HG02610 (cell line): Measurements from ENCODE around the gene RAN.
"Not testable (repeated sequence)": the region's sequence is repeated elsewhere in the genome, so short reads cannot be mapped to it uniquely, and the experiment has no call there.

Experiments
- ATAC-seq: cut with Tn5 transposase; IDR thresholded peaks from one replicate; pipeline ENCODE4 v1.9.1; 2021; ENCODE audit warnings: mild to moderate bottlenecking, moderate library complexity; ENCODE audit not compliant: unreplicated experiment

The RAN gene

DNA sequence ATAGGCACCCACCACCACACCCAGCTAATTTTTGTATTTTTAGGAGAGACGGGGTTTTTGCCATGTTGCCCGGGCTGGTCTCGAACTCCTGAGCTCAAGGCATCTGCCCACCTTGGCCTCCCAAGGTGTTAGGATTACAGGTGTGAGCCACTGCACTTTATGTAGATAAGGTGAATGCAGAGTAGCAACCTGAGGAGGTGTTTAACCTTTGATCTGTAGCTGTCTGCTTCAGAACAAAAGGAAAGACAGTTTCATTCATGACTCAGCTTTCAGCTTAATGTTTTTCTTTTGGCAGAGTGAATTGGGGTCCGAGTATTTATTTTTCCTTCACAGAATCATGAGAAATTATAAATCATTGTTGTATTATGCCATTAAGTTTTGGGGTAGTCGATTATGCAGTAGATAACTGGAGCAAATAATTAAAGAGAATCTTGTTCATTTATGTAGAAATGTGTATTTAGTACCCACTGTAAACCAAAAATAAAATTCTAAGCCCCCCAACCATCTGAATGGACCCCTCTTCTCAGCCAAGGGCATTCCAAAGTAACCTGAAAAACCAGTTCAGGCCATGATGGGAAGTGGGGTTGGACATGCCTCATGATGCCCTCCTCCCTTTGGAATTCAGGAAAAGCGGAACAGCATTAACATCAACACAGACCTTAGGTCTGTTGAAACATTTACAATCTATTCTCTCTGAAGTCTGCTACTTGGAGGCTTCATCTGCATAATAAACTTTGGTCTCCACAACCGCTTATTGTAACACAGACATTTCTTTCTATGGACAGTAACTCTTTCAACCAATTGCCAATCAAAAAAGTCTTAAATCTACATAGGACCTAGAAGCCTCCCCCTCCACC lies 22.1 kb upstream of the RAN start:
- no peak for ATAC-seq

DNA sequence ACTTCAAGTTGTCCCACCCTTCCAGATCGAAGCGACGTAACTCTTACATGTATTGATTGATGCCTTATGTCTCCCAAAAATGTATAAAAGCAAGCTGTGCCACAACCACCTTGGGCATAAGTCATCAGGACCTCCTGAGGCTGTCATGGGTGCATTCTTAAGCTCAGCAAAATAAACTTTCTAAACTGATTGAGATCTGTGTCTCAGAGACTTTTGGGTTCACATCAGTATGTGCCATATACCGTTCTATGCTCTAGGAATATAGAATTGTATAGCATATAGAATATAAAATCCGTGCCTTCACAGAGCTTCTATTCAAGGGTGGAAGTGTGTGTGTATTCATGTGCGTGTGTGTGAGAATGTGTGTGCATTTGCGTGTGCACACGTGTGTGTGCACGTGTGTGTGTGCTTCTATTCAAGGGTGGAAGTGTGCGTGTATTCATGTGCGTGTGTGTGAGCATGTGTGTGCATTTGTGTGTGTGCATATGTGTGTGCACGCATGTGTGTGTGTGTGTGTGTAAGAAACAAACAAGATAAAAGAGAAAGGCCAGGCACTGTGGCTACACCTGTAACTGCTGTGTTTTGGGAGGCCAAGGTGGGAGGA lies 21.3 kb upstream of the RAN start:
- no peak for ATAC-seq

DNA sequence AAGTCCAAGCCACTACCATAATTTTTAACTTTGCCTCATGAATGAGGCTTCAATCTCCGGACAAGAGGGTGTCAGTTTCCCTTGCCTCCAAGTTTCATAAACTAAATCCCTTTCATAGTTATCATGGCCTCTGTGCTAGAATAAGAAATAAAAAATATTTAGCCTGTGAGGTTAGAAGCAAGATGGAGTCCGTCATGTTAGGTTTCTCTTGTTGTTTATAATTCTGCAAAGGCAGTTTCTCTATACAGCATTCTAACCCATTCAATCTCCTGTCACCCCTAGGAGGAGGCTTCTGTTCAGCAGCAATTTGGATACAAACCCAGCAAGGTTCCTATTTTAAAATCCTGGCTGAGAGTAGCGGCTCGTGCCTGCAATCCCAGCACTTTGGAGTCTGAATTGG lies 15.8 kb upstream of the RAN start:
- ATAC-seq: no peak

DNA sequence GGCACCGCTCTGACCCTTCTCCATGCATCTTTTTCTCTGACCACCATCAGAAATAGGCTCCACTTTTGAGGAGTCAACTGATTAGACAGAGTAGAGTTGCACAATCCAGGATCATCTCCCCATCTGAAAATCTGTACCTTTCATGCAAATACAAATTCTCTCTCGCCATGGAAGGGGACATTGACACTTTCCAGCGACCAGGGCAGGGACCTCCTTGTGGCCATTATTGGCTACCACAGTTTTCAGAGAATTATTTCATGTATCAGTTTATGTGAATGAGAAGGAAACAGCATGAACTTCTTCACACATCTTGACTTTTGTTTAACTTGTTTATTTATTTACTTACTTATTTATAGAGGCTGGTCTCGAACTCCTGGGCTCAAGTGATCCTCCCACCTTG lies 13.8 kb upstream of the RAN start:
- ATAC-seq: no peak

DNA sequence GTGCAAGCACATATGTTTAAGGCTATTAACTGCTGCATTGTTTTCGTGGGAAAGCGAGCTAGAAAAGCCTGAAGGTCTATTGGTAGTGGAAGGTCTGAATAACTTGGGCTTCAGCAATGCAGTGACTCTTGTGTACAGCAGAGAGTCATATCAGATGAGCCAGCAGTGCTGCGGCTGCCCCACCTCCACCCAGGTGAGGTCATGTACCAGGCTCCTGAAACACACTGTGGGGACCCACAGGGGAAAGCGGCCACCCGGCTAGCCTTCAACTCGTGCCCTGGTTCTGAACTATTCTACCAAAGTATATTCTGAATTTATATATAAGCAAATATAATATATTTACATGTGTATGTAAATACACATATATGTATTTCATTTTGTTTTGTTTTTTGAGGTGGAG lies 12.7 kb upstream of the RAN start:
- no peak for ATAC-seq

DNA sequence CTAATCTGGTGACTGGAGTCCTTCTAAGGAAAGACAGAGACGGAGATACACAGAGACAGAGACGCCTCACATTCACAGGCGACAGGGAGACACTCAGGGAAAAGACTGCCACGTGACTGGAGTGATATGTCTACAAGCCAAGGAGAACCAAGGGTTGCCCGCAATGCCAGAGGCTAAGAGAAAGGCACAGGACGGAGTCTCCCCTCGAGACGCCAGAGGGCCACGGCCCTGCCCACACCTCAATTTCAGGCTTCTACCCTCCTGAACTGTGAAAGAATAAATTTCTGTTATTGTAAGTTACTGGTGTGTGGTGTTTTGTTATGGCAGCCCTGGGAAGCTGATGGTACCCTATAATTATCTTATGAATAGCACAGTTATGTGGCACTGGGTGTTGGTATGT lies 11.6 kb upstream of the RAN start:
- ATAC-seq: no peak

DNA sequence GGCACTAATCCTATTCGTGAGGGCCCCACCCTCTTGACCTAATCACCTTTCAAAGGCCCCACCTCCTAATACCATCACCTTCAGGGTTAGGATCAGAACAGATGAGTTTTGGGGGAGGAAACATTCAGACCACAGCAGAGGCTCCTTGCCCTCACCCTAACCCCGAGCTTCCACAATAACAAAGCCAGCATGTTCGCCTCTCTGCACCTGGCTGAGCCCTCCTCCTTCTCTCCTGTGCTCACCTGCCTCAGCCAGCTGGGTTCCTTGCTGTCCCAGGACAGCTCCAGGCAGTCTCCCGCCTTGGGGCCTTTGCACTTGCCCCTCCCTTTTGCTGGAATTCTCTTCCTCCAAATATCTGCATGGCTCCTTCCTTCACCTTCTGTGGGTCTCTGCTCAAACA lies 9.7 kb upstream of the RAN start:
- no peak for ATAC-seq

DNA sequence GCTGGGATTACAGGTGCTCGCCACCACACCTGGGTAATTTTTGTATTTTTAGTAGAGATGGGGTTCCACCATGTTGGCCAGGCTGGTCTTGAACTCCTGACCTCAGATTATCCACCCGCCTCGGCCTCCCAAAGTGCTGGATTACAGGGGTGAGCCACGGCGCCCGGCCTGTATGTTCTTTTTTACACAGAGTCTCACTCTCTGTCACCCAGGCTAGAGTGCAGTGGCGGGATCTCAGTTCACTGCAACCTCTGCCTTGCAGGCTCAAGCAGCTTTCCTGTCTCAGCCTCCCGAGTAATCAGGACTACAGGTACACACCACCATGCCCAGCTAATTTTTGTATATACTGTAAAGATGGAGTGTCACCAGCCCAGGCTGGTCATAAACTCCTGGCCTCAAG lies 9.1 kb upstream of the RAN start:
- not testable (repeated sequence) for ATAC-seq

DNA sequence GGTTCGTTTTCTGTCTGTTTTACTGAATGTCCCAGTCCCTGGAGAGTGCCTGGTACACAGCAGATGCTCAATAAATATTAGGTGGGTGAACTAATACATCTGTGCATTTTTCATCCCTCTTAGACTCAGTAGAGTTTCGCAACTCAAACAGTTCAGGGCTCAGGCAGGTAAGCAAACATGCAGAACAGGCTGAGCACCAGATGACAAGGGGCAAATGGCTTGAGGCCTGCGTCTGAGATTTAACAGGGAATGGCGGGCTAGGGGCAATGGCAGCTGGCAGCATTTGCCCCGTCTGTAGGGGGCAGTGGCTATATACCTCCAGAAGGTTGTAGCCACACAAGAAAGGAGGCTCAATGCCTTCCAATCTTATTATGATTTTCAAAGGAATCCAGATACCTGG lies 8.6 kb upstream of the RAN start:
- no peak for ATAC-seq

DNA sequence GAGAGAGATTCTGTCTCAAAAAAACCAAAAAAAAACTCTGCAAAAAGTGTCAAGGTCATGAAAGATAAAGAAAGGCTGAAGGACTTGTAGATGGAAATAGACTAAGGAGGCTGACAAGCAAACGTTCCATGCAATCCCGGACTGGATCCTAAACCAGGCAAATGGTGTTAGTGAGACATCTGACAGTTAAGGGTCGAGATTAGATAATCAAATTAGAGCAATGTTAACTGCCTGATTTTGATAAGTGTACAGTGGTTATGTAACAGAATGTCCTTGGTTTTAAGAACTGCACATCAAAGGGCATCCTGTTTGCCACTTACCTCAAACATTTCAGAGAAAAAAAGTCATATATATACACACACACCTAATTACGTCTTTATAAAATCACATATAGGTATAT lies 3.5 kb upstream of the RAN start:
- no peak for ATAC-seq

DNA sequence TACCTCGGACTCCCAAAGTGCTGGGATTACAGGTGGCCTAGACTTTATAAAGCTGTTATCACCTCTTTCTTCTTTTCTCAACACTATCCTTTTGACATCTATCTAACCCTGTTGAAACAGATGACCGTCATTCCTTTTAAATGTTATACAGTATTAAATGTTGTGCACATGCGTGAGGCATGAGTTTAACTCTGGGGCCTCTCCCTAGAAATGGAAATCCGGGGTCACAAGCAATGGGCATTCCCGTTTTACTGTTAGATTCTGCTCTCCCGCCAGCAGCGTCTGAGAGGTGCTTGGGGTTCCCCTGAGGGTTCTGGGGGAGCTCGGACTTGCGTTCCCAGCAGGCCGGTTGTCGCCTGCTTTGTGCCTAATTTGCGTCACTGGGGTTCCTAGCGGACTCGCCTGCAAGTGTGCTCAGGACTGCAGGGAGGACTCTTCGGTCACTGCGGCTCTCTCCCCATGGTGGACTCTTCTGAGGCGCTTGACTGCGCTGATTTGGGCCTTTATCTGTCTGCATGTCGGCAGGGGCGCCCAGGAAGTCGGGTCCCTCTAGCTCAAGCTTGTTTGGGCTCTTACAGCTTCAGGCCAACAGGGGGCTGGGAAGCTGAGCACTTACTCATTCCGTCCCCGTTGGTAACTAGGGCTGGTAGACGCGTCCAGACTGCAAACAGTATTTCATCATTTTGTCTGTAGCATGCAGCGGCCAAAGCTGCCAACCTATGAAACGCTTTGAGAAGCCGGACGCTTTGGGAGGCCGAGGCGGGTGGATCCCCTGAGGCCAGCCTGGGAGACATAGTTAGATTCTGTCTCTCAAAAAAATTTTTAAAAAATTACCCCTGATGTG lies 1.2 kb upstream of the RAN start:
- no peak for ATAC-seq

DNA sequence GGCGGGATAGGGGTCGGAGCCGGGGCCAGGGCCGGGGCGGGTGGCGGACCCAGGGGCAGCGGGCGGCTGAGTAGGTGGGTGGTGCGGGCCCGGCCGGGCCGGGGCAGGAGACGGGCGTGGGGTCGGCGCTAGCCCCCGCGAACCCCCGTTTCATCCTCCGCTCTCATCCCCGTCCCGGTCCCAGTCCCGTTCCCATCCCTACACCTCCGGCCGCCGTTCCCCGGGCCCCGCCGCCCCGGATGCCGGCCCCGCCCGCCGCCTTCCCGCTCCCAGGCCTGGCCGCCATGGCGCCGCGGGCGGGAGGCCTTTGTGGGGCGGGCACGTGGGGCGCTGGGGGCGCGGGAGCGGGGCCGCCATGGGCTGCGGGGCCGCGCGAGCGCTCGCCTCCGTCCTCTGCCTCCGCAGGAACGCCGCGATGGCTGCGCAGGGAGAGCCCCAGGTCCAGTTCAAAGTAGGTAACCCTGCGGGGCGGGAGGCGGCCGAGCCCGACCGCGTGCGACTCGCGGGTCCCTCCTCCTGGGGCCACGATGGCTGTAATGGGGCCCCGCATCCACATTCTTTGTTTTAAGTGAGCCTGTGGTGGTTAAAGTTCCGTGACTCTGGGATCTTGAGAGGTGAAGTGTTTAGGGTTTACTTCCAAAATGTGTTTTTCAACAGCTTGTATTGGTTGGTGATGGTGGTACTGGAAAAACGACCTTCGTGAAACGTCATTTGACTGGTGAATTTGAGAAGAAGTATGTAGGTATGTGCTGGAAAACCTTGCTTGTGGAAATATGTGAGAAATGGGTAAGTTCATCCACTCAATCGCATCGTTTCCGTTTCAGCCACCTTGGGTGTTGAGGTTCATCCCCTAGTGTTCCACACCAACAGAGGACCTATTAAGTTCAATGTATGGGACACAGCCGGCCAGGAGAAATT lies 572 bp downstream of the RAN start:
- peak; percentile 23 for ATAC-seq

DNA sequence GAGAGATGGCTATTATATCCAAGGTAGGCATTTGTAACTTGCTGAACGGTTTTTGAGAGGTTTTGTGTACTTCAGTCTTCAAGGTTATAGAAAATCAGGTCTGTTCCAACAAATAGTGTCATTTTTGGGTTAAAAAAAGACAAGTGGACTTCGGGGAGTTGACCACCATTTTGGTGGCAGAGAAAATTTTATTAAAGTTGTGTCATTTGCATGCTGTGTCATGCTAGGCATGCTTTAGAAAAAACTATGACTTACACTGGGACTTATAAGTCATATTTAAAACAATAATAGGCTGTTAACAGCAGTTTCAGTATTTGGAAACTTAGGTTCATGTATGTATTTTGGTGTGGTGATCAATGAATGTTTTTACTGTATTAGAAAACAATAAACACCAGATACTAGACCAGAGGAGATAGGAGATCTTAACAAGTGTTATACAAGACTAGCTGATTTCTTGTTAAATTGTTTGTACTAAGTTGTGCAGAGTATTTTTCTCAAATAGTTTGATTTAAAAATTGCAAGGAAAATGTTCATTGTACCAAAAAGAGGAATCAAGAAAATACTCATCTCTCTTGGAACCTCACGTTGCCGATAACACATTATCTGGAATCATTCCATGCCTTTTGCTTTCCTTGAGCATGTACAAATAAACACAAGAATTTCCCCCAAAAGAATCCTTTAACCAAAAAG lies 1.4 kb downstream of the RAN start:
- no peak for ATAC-seq

DNA sequence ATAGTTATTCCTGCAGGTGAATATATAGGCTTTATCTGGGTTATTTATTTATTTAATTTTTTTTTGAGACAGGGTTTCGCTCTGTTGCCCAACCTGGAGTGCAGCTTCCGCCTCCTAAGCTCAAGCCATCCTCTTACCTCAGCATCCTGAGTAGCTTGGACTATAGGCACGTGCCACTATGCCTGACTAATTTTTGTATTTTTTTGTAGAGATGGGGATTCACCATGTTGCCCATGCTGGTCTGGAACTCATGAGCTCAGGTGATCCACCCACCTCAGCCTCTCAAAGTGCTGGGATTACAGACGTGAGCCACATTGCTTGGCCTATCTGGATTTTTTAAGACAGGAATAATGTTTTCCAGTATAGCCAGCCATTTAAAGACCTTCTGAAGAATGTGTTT lies 2.0 kb downstream of the RAN start:
- ATAC-seq: no peak

DNA sequence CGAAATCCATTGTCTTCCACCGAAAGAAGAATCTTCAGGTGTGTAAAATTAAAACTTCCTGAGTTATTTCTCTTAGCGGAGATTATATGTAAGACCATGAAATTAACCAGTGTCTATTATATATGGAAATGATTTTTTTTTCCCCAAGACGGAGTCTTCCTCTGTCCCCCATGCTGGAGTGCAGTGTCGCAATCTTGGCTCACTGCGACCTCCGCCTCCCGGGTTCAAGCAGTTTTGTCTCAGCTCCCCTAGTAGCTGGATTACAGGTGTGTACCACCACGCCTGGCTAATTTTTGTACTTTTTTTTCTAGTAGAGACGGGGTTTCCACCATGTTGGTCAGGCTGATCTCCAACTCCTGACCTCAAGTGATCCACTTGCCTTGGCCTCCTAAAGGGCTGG lies 2.8 kb downstream of the RAN start:
- ATAC-seq: no peak

DNA sequence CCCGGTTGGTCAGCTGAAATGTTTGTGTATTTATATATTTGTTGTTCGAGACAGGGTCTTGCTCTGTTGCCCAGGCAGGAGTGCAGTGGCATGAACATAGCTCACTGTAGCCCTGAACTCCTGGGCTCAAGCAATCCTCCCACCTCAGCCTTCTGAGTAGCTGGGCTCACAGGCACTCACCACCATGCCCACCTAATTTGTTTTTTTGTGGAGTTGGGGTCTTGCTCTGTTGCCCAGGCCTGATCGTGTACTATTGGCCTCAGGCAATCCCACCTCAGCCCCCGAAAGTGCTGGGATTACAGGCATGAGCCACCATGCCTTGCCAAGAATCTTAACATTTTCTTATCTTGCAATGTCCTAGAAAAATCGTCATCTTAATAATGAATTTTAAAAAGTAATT lies 3.3 kb downstream of the RAN start:
- ATAC-seq: no peak

DNA sequence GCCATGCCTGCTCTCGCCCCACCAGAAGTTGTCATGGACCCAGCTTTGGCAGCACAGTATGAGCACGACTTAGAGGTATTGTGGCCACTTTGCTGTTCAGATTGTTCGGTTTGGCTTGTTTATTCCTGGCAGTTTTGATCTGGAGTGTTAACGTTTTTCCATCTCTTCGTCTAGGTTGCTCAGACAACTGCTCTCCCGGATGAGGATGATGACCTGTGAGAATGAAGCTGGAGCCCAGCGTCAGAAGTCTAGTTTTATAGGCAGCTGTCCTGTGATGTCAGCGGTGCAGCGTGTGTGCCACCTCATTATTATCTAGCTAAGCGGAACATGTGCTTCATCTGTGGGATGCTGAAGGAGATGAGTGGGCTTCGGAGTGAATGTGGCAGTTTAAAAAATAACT lies 3.8 kb downstream of the RAN start:
- not testable (repeated sequence) for ATAC-seq

DNA sequence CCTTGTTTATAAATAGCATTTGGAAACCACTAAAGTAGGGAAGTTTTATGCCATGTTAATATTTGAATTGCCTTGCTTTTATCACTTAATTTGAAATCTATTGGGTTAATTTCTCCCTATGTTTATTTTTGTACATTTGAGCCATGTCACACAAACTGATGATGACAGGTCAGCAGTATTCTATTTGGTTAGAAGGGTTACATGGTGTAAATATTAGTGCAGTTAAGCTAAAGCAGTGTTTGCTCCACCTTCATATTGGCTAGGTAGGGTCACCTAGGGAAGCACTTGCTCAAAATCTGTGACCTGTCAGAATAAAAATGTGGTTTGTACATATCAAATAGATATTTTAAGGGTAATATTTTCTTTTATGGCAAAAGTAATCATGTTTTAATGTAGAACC lies 4.4 kb downstream of the RAN start:
- no peak for ATAC-seq

DNA sequence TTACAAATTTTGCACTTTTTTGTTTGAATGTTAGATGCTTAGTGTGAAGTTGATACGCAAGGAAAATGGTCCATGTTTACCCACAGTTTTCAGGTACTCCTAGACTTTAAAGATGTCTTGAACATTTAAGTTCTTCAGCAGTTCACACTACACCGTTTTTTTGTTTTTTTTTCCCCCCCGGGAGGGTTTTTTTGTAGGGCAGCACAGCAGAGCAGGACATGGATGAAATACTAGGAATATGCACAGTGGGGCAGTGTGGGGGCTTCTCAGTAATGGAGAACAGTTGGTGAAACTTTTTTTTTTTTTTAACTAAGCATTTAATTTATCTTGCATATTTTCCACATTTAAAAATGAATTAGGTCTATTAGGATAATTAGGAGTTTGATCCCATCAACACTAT lies 4.9 kb downstream of the RAN start:
- no peak for ATAC-seq

DNA sequence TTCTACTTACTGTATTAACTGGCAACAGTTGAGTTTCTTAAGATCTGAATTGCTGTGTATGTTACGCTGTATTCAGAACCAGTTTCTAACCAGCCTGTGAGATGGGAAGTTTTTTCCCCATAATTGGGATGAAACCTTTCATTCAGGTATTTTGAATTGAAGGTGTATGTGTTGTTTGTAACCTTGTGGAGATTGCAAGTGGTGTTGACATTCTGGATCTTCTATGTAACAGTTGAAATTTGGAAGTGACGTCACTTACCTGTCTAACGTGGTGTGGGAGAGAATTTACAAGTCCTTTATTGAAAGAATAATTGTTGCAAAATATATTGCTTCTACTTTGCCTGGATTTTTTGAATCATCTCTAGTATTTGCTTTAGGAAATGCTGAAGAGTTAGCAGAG lies 5.5 kb downstream of the RAN start:
- ATAC-seq: no peak
